Stimulated activated CD8-positive, alpha-beta memory T cell treated with anti-CD3 and anti-CD28 coated beads, Interleukin-15, amount 100 ng/mL, for 4 hours (primary cell): ENCODE data around the gene LIMA1.

Source experiments
- DNase-seq, 2 donors: peaks; one replicate each; pipeline ENCODE4 v3.0.0-alpha.2; 2020; ENCODE audit warnings: low read depth in 2 of 2

Gene LIMA1

GRCh38 chr12:50218386-50218785 lies 64.9 kb downstream of the LIMA1 start:
- no peak for DNase-seq

- no peak for DNase-seq
Measured at GRCh38 chr12:50217202-50217601, 66.1 kb downstream of the LIMA1 start.

GRCh38 chr12:50215033-50215432 lies 68.3 kb downstream of the LIMA1 start:
- no peak for DNase-seq

- DNase-seq, result no peak
Measured at GRCh38 chr12:50214018-50214417, 69.3 kb downstream of the LIMA1 start.

- no peak for DNase-seq
Measured at GRCh38 chr12:50213439-50213838, 69.9 kb downstream of the LIMA1 start.

- DNase-seq, result no peak
Measured at GRCh38 chr12:50212071-50212467, 71.3 kb downstream of the LIMA1 start.

- no peak for DNase-seq
Measured at GRCh38 chr12:50211392-50212070, 71.8 kb downstream of the LIMA1 start.

GRCh38 chr12:50207424-50207823 lies 75.9 kb downstream of the LIMA1 start:
- no peak for DNase-seq

GRCh38 chr12:50205648-50206047 lies 77.7 kb downstream of the LIMA1 start:
- no peak for DNase-seq

- DNase-seq, result no peak
Measured at GRCh38 chr12:50203691-50204090, 79.6 kb downstream of the LIMA1 start.

- no peak for DNase-seq
Measured at GRCh38 chr12:50201987-50202521, 81.3 kb downstream of the LIMA1 start.

- no peak for DNase-seq
Measured at GRCh38 chr12:50200552-50201273, 82.6 kb downstream of the LIMA1 start.

GRCh38 chr12:50198829-50199228 lies 84.5 kb downstream of the LIMA1 start:
- DNase-seq, result no peak

- DNase-seq, result no peak
Measured at GRCh38 chr12:50197297-50197727, 86.0 kb downstream of the LIMA1 start.

GRCh38 chr12:50196537-50196936 lies 86.8 kb downstream of the LIMA1 start:
- no peak for DNase-seq

- no peak for DNase-seq
Measured at GRCh38 chr12:50195832-50196231, 87.5 kb downstream of the LIMA1 start.

GRCh38 chr12:50192908-50193307 lies 90.4 kb downstream of the LIMA1 start:
- no peak for DNase-seq

- no peak for DNase-seq
Measured at GRCh38 chr12:50192236-50192635, 91.1 kb downstream of the LIMA1 start.

GRCh38 chr12:50190859-50191258 lies 92.5 kb downstream of the LIMA1 start:
- DNase-seq, result no peak

- DNase-seq, result no peak
Measured at GRCh38 chr12:50188875-50189575, 94.3 kb downstream of the LIMA1 start.

- no peak for DNase-seq
Measured at GRCh38 chr12:50188241-50188781, 95.0 kb downstream of the LIMA1 start.
